GM21367 (cell line): ENCODE data around the gene NELFA.
"Not testable (repeated sequence)": the region's sequence is repeated elsewhere in the genome, so short reads cannot be mapped to it uniquely, and the experiment has no call there.

Source experiments
- ATAC-seq: cut with Tn5 transposase; IDR thresholded peaks from one replicate; pipeline ENCODE4 v1.9.1; 2021; ENCODE audit not compliant: unreplicated experiment

NELFA gene

DNA sequence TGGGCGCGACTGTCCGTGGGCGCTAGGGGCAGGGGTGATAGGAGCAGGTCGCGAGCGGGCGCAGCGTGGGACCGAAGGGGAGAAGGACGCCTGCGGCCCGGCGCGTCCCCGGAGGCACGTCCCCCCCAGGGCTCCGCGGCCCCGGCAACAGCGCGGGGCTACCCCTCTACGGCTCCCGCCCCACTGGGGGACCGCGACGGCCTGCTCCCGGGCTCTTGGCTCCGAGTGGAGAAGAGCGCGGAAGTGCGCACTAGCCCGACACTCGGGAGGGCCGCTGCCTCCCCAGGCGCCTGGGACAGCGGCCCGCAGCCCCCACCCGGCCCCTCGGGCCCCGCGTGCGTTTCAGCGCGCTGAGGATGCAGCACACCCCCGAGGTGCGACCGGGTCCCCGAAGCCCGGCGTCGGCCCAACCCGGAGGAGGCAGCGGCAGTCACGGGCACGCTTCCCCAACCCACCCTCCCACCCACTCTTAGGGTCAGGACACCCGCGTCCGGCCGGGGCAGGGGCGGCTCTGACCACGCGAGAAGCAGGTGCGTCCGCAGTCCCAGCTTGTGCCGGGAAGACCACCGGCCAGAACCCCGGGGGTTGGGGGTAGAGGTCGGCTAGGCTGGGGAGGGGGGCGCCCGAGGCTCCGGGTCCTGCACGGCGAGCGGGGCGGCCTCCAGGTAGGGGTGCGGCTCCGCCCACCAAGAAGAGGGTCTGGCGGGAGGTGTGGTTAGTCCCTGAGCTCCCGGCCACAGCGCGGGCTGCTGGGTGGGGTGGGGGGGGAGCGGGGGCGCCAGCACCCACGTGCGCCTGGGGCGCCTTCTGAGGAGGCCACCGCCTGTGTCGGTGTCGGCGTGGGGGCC is 31.8 kb upstream of the NELFA start:
- ATAC-seq, result no peak

DNA sequence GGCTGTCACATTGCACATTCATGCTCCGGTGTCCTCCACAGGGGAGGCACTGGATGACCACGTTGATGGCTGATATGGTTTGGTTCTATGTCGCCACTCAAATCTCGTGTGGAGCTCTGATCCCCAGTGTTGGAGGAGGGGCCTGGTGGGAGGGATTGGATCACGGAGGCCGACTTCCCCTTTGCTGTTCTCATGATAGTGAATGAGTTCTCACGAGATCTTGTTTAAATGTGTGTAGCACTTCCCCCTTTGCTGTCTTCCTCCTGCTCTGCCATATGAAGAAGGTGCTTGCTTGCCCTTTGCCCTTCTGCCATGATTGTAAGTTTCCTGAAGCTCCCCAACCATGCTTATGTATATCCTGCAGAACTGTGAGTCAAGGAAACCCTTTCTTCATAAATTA is 28.1 kb upstream of the NELFA start:
- ATAC-seq, result no peak

DNA sequence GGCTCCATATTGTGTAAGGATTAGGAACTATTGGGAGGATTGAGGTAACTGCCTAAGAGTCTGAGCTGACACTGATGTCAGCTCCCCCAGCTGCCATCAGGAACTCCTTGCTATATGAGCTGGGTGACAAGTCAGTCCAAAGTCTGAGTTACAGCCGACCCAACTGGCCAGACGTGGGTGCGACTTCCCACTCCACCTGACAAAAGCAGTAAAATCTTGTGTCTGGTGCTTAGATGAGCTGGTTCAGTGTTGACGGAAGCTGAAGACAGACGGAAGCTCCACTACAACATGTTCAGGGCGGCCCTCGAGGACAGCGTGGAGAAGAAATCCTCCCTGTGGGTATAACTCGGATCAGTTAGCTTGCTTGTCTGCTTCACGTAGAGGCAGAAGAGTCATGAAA is 27.6 kb upstream of the NELFA start:
- no peak for ATAC-seq

DNA sequence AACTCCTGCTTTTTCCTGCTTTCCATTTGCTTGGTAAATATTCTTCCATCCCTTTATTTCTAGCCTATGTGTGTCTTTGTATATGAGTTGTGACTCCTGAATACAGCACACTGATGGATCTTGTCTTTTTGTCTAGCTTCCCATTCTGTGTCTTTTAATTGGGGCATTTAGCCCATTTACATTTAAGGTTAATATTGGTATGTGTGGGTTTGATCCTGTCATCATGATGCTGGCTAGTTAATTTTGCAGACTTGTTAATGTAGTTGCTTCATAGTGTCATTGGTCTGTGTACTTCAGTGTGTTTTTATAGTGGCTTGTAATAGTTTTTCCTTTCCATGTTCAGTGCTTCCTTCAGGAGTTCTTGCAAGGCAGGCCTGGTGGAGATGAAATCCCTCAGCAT is 22.4 kb upstream of the NELFA start:
- ATAC-seq, result not testable (repeated sequence)

DNA sequence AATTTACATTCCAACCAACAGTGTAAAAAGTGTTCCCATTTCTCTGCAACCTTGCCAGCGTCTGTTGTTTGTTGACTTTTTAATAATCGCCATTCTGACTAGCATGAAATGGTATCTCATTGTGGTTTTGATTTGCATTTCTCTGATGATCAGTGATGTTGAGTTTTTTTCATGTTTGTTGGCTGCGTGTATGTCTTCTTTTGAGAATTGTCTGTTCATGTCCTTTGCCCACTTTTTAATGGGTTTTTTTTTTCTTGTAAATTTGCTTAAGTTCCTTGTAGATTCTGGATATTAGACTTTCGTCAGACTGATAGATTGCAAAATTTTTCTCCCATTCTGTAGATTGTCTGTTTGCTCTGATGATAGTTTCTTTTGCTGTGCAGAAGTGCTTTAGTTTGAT is 18.3 kb upstream of the NELFA start:
- ATAC-seq, result not testable (repeated sequence)

DNA sequence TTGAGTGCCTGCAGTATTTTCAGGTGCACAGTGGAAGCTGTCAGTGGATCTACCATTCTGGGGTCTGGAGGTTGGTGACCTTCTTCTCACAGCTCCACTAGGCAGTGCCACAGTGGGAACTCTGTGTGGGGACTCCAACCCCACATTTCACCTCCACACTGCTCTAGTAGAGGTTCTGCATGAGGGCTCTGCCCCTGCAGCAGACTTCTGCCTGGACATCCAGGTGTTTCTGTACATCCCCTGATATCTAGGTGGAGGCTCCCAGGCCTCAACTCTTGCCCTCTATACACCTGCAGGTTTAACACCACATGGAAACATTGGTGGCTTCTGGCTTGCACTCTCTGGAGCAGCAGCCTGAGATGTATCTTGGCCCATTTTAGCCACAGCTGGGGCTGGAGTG is 17.0 kb upstream of the NELFA start:
- no peak for ATAC-seq

DNA sequence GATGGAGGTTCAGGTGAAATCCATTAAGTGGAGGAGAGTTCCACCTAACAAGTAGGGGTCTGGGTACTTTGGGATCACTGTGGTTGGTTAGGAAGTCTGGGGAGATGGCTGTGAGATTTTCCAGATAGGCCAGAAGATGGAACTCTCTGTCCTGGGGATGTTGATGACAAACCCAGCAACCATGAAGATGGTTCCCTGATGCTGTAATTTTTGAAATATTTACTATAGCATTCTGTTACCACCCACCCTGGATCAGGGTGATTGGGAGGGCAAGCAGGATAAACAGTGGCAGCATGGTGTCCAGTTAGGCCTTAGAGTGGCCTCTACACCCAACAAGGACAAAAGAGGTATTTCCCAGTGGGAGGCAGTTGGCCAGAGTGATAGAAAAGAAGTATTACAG is 15.9 kb upstream of the NELFA start:
- ATAC-seq, result no peak

DNA sequence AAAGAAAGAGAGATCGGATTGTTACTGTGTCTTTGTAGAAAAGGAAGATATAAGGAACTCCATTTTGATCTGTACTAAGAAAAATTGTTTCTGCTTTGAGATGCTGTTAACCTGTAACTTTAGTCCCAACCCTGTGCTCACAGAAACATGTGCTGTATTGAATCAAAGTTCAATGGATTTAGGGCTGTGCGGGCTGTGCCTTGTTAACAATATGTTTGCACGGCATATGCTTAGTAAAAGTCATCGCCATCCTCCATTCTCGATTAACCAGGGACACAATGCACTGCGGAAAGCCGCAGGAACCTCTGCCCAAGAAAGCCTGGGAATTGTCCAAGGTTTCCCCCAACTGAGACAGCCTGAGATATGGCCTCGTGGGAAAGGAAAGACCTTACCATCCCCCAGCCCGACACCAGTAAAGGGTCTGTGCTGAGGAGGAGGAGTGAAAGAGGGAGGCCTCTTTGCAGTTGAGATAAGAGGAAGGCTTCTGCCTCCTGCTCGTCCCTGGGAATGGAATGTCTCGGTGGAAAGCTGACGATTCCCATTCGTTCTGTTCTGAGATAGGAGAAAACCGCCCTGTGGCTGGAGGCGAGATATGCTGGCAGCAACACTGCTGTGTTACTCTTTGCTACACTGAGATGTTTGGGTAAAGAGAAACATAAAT is 12.7 kb upstream of the NELFA start:
- ATAC-seq, result not testable (repeated sequence)

DNA sequence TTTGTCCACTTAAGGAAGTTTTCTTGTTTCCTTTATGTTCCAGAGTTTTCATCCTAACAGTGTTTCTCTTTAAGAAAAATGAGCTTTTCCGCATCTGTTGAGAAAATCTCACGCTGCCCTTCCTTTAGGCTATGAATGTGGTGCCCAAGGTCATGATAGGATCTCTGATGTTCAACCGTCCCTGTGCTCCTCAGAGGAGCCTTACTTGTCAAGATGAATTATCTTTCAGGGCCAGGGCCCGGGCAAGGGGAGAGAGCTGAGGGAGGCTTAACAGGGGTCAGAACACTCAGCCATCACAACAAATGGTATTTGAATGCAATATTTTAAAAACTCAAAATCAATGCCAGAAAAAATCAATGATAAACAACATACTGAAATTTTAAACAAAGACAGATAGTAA is 6.2 kb upstream of the NELFA start:
- ATAC-seq, result no peak

DNA sequence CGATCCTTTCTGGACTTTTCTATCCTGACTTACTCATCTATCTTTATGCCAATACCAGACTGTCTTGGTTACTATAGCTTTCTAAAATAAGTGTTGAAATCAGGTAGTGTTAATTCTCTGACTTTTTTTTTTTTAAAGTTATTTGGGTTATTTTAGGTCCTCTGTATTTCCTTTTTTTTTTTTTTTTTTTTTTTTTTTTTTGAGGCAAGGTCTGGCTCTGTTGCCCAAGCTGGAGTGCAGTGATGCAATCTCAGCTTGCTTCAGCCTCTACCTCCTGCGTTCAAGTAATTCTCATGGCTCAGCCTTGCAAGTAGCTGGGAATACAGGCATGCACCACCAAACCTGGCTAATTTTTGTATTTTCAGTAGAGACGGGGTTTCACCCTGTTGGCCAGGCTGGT is 2.8 kb upstream of the NELFA start:
- ATAC-seq, result no peak

DNA sequence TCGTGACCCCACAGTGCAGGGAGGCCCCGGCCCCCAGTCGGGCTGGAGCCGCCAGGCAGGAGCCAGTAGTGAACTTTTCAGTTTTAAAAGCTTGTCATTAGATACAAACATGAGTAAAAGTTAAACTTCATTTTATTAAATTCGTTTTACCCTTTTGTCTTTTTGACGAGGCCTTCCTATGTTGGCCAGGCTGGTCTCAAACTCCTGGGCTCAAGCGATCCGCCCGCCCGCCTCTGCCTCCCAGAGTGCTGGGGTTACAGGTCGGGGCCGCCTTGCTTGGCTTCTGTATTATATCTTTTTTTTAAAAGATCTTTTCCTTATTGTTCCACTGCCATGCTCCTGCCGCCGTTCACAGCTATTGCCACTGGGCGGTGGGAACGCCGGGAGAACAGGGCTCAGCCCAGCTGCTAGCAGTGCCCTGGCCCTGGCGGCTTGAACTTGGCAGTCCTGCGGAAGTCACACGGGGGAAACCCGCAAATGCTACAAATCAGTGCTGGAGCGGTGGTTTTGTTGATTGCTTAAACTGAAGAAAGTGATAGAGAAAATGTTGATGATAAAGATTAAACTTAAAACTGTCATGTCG is 968 bp upstream of the NELFA start:
- peak; percentile 12 for ATAC-seq

DNA sequence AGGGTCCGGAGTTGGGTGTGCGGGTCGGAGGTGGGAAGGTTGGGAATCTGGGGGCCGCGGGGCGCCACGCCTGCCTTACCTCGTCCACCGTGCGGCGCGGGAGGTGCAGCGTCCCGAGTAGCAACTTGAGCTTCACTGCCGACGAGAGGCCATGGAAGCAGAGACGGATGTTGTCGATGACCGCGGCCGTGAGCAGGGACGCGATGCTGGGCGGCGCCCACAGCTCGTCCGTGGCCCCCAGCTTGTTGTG is 178 bp downstream of the NELFA start:
- ATAC-seq, result no peak

DNA sequence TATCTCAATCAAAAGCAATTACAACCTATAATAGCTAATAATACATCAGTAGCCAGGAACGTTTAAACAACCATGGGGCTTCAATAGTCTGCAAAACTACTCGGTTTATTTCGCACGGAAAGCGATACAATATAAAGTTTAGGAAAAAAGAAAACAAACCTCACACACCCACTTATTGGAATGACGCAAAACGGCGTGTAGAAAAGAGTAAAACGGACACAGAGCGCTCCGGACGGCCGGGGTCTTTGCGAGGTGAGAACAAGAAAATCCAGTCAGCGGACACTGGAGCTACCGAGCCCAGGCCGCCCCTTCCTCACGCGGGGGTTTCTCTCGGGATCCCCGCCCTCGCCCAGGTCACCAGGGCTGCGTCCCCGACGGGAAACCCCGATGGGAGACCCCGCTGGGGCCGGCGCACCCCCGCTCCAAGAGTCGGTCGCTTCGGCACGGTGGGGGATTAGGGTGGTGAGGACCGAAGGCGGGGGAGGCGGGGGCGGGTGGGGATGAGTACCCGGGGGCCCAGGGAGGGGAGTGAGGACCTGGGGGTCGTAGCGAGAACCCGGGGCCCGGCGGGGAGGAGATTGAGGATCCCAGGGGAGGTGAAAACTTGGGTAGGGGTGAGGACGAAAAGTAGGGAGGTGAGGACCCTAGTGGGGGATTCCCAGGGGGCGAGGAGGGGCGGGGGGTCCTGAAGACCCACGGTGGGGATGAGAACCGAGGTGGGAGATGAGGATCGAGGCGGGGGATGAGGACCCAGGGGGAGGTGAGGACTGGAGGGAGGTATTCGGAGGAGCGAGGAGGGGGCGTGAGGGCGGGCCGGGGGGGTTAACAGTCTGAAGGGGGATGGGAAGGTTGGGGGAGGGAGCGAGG is 737 bp downstream of the NELFA start:
- no peak for ATAC-seq

DNA sequence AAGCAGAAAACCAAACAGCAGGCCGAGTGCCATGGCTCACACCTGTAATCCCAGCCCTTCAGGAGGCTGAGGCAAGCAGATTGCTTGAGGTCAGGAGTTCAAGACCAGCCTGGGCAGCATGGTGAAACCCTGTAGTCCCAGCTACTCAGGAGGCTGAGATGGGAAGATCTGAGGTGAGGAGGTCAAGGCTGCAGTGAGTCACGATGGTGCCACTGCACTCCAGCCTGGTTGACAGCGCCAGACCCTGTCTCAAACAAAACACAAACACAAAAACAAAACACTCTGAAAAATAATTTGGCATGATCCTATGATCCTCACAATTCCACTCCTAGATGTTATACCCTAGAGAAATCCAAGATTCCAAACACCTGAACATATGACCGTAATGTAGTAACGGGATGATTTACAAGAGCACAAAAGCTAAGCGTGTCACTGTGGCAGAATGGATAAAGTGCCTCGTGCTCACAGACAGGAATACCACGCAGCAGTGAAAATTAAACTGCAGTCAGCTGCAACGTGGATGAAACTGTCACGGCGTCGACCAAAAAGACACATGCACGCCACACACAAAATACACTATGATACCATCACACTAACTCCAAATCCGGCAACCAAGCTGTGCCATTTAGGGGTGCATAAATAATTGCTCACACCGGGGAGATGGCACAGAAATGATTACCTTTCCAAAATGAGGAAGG is 1.7 kb downstream of the NELFA start:
- ATAC-seq, result no peak

DNA sequence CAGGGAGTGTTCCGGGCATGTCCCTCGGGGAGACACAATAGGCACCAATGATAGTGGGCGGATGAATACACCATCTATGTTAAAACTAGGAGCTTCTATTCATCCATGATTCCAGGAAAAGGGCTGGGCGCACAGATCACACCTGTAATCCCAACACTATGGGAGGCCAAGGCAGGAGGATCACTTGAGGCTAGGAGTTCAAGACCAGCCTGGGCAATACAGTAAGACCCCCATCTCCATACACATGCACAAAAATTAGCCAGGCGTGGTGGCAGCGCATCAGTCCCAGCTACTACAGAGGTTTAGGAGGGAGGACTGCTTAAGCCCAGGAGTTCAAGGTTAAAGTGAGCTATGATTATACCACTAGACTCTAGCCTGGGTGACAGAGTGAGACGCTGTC is 2.4 kb downstream of the NELFA start:
- no peak for ATAC-seq

DNA sequence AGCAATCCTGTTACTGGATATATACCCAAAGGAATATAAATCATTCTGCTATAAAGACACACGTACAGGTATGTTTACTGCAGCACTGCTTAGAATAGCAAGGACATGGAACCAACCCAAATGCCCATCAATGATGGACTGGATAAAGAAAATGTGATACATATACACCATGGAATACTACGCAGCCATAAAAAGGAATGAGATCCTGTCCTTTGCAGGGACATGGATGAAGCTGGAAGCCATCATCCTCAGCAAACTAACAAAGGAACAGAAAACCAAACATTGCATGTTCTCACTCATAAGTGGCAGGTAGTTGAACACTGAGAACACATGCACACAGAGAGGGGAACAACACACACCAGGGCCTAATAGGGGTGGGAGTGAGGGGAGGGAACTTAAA is 5.4 kb downstream of the NELFA start:
- not testable (repeated sequence) for ATAC-seq

DNA sequence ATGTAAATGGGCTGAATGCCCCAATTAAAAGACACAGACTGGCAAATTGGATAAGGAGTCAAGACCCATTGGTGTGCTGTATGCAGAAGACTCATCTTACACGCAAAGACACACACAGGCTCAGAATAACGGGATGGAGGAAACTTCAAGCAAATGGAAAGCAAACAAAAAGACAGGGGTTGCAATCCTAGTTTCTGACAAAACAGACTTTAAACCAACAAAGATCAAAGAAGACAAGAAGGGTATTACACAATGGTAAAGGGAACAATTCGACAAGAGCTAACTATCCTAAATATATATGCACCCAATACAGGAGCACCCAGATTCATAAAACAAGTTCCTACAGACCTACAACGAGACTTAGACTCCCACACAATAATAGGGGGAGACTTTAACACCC is 9.5 kb downstream of the NELFA start:
- not testable (repeated sequence) for ATAC-seq

DNA sequence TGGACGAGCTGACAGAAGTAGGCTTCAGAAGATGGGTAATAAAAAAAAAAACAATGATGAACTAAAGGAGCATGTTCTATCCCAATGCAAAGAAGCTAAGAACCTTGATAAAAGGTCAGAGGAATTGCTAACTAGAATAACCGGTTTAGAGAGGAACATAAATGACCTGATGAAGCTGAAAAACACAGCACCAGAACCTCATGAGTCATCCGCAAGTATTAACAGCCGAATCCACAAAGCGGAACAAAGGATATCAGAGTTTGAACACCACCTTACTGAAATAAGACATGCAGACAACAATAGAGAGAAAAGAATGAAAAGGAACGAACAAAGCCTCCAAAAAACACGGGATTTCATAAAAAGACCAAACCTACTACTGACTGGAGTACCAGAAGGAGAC is 10.5 kb downstream of the NELFA start:
- ATAC-seq, result no peak

DNA sequence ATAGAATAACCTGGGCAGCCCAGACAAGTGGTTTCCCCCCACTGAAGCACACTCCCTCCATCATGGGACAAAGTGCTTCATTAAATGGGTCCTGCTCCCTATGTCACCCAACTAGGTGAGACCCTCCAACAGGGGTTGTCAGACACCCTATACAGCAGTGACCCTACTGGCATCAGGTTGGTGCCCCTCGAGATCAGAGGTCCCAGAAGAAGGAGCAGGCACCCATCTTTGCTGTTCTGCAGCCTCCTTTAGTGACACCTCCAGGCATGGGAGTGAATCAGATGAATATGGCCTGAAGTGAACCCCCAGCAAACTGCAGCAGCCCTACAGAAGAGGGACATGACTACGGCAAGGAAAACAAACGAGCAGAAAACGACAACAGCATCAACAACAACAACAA is 11.1 kb downstream of the NELFA start:
- no peak for ATAC-seq

DNA sequence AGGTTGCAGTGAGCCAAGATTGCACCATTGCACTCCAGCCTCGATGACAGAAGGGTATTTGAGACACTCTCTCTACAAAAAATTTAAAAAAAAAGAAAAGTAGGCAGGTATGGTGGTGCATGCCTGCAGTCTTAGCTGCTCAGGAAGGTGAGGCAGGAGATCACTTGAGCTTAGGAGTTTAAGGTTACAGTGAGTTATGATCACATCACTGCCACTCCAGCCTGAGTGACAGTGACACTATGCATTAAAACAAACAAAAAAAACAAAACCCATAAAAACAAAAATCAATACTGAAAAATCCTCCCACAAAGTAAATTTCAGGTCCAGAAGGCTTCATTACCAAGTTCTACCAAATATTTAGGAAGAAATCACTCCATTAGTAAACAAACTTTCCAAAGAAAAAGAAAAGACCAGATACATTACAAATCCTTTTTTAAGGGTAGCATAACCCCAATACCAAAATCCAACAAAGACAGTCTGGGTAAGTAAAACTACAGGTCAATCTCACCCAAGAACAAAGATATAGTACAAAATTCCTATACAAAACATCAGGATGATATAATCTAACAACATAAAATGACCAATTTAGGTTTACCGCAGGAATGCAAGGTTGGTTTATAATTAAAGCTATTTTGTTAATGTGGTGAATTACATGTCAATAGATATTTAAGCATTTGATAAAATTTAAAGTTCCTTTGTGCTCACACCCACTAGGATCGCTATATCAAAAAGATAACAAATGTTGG is 11.7 kb downstream of the NELFA start:
- ATAC-seq, result no peak
